ENCODE results near the gene TFEB.

Gene TFEB

DNA sequence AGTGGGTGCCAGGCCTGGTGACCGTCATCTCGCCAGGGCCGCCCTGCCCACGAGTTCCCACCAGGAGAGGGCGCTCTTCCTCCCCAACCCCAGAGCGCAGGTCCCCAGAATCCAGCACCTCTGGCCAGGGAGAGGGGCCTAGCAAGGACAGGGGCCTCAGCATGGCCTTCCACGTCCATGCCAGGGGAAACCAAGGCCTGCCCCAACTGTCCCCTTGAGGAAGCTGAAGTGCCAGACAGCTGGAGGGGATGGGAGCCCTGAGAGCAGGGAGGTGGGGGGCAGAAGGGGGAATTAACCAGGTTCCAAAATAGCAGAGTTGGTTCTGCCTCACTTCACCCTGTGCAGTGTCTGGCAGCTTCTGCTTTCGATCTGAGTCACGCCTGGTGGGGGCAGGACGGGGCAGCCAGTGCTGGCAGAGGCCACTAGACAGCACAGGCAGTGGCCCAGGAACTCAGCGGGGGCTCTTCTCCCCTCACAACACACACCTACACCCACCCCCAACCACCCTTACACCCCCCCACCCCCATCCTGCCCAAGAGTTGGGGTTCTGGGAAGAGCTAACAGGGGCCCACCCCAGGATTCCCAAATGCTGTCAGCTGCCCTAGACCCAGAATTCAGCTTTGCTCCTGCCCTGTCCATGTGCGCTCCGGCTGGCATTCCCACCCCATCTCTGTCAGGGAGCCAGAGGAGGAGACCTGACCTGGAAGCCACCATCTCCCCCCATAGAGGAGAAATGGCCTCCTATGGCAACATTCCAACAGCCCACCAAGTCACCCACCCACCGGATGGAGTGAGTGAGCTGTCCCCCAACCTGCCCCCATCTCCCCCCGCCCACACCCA, 29.2 kb downstream of the TFEB start:
- no peak for DNase-seq (ENCODE audit: low read depth)

DNA sequence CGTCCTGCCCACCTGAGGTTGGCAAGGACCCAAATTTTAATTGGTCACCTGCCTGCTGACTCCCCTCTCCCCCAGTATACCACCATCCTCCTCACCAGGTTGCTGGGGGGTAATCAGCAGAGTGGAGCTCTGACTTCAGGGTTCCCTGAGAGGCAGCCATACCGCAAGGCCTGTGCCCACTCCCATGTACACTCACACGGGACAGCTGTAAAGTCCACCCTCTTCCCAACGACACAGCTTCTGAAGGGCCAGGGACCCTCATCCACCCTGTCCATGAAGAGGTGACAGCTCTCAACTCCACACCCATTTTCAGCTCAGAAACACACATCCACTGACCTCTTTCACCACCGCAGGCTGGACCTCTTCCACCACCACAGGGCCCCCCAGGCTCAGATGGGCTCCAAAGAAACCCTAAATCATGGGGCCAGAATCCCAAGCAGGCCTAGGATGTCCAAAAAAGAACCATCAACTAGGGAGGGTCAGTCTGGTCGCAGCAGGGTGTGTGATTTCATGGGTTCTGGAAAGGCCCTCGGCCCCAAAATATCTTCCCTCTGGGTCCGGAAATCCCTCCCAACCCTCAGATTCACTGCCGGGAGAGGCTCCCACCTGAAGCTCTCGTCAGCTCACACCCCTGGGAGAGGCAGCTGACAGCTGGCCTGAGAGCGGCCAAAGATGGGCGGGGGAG, 30.0 kb downstream of the TFEB start:
- DNase-seq (ENCODE audit: low read depth) = no peak

DNA sequence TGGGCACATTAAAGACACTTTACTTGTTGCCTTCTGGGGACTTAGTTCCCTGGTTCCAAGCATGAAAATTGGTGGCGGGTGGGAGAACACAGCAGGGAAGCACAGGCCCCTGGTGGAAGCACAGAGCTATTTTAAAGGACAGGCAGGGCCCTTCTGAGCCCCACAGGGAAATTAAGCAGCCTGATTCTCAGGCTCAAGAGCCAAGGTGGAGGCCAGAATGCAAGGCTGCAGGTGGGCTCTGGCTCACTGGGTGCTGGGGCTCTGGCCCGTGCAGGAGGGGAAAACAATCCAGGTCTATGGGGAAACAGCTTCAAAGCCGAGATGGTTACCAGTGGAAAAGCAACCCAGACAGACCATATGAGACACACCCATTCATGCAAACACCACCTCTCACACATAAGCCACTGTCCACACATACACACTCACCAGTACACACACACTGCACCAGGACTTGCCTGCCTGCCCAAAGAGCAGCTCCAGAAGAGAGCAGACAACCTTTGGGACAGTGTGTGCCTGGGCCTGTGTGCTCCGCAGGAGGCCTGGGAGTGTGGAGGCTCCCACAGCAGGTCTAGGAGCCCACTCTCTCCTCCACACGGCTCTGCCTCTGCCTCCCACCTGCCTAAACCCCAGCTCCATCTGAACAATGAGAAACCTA, 30.6 kb downstream of the TFEB start:
- no peak for DNase-seq (ENCODE audit: low read depth)

DNA sequence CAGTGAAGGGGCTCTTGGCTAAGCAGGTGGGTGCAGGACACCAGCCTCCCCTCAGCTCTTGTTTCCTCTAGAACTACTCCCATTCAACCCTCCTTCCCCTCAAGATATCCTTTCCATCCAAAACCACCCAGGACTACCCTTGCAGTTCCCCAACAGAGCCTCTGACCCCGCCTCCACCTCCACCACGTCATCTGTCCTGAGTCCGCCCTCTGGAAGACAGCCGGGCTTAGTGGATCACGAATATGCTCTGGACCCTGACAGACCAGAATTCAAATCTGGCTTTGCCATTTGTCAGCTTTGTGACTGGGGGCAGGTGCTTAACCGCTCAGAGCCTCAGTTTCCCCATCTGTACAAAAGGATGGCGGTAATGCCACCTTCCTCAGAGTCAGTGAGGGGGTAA, 31.4 kb downstream of the TFEB start:
- no peak for DNase-seq (ENCODE audit: low read depth)

DNA sequence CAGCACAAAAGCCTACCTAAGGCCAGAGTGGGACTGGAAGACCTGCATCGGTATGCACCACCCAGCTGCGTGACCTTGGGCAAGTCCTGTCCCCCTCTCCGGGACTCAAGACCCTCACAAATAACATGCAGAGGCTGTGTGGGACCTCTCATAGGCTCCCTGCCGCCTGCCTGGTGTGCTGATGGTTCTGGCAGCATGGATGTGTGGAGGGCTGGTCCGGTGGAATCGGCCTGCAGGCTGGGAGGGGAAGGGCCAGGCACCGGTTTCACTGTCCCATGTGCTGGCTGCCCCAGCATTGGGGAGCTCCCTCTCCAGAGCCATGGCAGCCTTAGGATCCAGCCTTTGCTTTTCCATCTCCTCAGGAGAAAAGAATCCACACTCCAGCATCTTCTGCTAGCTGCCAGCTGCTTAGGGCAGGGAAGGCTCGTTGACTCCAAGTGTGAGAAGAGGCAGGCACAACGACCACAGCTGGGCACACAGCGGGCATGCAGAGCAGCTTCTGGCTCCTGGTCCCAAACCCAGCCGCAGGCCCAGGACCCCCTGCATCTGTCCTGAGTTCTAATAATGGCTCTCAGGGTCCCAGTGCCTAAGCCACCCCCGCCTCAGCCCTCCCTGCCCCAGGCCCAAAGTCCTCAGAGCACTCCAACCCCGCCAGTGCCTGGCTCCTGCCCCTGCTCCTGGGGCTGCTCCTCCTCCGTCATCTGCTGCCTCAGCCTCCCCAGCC, 32.5 kb downstream of the TFEB start:
- no peak for DNase-seq (ENCODE audit: low read depth)

DNA sequence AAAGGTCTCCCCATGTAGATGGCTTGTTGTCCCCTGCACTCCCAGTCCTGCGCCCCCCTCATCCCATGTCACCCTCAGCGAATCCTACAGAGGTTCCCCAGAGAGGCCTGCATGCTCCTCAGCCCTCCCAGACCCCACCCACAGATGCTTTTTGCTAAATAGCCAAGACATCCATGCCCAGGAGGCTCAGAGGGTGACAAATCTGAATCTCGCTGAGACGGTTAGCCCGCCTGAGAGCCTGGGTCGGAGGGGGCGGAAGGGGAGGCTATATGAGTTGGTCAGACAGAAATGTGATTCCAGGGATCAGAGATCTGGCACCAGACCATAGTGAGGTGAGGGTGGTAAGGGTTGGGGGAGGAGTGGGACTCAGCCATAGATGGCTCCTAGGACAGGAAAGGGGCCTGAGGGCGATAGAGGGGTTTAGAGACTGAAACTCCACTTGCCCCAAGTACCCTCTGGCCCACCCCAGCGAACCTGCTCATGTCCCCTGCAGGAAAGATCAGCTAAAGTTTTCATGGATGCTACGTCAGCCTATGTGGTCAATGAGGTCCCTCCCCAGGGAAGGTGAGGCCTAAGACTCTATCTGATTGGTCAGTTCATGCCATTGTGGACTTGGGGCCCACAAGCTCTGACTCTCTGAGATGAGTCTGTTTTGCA, 33.2 kb downstream of the TFEB start:
- no peak for DNase-seq (ENCODE audit: low read depth)

DNA sequence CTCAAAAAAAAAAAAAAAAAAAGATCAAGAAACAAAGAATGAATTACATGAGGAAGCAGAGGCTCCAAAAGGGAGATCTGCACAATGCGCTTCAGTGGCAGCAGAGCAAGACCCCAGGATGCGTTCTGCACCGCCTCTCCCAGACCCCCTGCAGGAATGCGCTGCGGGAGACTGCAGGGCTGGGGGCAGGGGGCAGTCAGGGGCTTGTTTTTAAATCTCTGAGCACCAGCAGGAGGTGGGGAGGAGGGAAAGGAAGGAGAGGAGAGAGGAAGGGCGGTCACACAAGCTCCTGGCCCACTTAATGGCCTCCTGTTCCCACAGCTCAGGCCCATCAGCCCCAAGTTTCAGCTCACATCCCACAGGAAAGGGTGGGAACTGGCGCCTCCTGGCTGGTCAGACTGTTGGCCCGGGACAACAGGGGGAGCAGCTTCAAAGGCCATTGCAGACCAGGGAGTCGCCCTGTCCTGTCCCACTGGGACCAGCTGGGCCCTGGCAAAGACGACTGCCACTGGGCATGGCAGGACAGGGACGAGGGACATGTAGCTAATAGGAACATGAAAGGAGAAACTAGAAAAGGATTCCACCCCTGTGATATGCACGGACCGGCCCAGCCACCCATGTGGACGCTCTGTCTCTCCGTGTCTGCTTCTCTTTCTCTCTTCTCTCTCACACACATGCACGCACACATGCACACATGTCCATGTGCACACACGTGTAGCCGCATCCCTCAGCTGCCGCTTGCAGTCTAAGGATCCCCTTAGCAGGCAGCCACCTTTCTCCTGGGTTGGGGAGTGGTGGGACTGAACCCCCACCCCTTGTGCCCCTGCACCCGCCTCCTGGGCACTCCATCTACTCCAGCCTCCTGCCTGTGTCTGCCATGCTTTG, 34.7 kb downstream of the TFEB start:
- DNase-seq (ENCODE audit: low read depth) = no peak

DNA sequence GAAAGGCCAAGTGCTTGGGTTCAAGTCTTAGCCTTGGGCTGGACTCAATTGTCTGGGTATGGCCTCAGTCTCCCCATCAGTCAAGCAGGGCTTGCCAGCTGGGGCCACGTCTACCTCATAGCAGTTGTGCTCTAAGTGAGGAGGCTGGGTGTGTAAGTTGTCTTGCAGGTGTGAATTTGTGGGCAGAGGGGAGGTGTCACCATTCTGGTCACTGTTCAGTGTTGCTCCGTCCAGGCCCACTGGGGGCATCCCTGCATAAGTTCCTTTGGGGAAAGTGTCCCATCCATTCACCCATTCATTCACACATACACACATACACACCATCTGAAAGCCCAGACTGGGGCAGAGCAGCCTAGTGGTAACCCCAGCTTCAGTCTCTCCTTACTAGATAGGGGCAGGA, 36.3 kb downstream of the TFEB start:
- DNase-seq (ENCODE audit: low read depth) = no peak

DNA sequence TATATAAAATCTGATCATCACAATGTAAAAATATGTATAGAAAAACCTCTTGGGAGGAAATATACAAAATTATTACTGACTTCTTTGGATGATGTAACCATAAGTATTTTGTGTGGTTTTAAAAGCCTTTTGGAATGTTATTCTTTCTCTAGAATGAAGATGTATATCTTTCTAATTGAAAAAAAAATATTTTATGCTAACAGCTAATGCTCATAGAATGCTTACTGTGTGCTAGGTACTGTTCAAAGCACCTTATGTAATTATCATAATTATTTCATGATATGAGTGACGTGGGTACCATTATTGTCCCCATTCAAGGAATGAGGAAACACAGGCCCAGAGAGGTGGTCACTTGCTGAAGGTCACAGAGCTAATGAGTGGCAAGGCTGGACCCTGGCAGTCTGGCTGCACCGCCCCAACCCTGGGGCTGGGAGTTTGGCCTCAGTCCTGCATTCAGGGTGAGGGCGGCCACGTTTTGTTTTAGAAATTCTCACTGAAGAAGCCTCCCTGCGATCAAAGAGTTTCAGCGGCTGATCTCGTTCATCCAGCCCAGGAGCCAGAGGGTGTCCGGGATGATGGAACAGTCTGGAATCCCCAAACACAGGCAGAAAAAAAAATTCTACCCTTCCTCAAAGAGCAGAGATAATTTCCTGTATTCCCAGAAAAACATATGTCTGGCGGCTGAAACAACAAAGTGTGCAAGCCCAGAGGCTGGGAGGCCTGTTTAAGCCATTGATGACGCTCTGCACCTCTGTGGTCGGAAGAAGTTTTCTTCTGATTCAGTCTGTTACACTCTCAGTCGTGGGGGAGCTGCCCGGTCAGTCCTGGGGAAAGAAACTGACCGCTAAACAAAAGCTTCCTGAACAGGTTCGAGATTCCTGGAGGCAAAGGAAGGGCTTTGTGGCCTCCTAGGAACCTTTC, 37.3 kb downstream of the TFEB start:
- peak; percentile 95 for DNase-seq (ENCODE audit: low read depth)

DNA sequence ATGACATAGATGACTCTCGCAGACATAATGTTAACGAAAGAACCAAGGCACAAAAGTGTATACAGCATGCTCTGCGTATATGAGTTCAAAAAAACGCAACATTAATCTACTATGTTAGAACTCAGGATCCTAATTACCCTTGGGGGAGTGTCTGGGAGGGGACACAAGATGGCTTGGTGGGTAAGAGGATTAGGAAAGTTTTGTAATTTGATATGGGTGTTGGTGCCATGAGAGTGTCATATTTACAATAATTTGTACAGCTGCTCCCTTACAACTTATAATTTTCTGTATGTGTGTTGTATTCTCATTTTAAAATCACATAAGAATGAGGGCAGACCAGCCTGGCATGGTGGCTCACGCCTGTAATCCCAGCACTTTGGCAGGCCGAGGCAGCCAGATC, 38.6 kb downstream of the TFEB start:
- no peak for DNase-seq (ENCODE audit: low read depth)

DNA sequence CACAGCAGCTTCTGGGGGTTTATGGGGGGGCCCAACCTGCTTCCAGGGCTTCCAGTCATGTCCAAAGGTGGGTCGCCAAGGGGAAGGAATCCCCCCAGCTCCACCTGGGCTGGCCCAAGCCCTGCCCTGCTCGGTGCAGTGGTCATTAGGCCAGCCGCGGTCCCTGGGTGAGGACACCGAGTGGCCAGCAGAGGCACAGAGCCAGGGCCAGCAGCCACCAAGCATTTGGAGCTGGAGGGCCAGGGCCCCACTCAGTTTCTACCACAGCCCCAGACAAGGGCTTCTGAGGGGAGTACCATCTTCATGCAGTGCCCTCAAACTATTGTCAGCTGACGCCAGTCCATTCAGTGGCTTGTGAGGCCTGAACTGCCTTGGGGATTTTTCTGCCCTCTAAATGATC, 39.6 kb downstream of the TFEB start:
- DNase-seq (ENCODE audit: low read depth) = no peak

DNA sequence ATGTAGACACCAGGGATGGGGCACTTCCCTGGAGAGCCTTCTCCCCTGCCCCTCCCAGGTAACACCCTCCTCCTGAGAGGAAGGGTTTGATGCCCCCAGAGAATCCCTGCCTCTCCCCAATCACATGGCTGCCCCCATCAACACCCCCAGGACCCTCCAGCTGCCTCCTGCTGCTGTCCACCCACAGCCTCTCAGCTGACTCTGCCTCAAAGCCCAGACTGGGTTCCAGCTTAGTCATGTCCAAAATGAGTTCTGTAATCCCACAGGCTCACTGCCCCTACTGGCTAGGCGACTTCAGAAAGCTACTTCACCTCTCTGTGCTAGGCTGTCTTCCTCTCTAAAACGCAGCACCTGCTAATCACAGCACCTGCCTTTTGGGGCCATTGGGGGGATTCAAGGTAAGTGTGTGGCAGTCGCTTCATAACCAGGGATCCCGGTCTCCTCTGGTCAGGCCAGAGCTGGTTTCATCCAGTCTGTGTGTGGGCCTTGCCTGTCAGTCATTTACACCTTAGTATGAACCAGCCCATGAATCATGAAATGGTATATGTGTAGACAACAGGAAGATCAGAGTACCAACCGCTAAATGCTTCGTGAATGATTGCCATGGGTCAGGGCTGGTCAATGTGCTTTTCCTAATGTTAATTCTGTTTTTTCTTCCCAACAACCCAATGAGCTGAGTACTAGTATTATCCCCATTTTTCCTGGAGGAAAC, 40.4 kb downstream of the TFEB start:
- DNase-seq (ENCODE audit: low read depth) = no peak

DNA sequence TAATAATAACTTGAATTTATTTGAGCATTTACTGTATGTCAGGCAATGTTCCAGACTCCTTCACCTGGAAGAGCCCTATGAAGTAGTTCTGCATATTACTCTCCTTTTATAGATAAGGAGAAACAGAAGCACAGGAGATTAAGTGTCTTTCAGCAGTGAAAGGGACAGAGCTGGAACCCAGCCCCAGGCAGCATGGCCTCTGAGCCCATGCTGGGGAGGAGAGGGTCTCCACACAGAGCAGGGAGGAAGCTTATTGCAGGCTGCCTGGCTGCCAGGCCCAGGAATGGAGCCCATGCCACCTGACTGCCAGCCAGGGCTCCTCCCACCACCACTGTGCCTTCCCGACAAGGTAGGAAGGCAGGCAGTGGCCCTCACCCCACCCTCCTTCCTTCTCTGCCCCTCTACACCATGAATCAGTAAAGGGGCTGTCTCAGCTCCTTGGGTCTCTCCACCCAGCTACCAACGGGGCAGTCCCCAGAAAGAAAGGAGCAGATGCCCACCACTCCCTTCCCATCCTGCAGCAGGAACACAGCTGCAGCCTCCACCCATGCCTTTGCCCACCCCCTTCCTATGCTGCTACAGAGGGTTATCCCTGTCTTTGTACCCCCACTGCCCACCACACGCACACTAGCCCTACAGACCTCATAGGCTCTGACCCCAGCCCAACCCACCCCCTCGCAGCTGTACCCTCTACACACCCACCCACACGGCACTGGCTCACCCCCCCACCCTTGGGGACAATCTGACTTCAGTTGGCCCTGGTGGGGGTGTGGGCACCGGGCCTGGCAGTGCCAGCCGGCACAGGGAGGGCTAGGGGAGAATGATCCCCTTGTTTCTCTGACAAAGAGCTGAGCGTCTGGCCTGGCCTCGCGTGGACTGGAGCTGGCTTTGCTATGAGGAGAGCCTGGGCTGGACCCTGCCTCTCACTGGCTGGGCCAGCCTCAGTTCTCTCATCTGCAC, 41.8 kb downstream of the TFEB start:
- DNase-seq (ENCODE audit: low read depth) = no peak

DNA sequence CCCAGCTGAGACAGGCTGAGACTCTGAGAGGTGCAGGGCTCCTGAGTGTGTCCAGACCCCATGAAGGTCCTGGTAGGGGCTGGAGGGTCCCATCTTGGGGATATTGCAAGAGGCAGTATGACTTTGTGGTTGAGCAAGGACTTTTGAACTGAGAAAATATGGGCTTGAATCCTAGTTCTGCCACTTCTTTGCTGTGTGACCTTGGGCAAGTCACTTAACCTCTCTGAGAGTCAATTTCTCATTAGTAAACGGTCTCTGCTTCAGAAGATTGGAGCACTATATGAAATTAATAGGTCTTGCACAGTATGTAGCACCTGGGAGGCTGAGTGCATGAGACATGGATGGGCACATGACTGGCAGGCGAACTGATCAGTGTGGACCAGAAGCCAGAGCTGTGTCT, 42.7 kb downstream of the TFEB start:
- DNase-seq (ENCODE audit: low read depth) = no peak

DNA sequence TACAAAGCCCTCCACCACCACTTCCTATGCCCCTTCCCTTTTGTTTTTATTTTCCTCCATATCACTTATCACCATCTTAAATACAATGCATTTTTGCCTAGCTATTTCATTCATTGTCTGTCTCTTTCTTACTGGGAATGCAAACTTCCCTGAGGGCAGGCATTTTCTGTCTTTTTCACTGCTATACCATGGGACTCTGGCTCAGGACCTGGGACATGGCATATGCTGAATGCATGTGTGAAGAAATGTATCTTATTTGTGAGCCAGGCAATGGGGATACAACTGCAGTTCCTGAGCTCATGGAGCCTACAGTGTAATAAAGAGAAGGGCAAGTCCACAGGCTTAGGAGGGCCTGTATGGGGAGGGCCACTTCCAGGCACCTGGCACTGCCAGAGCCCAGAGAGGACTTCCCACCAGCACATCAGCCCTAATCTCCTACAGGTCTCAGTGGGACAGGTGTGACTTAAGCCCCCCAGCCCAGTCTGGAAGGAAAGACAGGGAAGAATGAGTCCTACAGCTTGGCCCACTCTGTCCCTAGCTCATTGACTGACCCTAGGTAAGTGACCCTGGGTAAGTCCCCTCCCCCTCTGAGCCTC, 43.2 kb downstream of the TFEB start:
- no peak for DNase-seq (ENCODE audit: low read depth)

DNA sequence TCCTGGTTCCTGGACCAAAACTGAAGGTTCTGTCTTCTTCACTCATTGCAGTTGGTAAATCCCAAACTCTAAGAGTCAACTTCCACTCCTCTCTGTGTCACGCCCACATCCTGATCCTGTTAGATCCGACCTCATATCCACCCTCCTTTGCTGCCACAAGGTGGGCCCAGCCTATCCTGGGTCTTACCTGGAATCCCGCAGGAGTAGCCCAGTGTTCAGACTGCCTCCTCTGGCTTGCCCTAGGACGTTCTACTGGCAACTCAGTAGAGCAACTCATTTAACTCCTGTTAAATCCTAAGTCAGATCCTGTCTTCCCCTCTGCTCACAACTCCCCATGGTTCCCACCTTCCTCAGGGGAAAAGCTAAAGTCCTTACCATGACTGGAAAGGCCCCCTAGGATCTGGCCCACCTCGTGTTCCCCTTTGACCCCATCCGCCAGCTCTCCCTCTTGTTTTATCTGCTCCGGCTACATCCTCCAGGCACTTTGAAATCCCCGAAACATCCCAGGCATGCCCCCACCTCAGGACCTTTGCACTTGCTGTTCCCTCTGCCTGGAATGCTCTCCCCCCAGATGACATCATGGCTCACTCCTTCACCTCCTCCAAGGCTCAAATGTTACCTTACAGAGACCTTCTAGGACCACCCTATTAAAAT, 43.9 kb downstream of the TFEB start:
- DNase-seq (ENCODE audit: low read depth) = no peak

All from non-pigmented ciliary epithelial cell (primary cell).